Breast epithelium (tissue), 3 donors: ENCODE measurements around the gene TMC8.

Source experiments
- POLR2A ChIP-seq: fragments of 450-650 bp; IDR thresholded peaks from one replicate; pipeline ENCODE4 v1.6.1; 2016; ENCODE audit warnings: antibody characterized with exemption, mild to moderate bottlenecking, moderate library complexity
- TF ChIP-seq, protein P1 (sequence below), 3 donors: fragments of 450-650 bp; IDR thresholded peaks; one replicate each; pipeline ENCODE4 v1.5.1; 2016 to 2017; ENCODE audit warnings: antibody characterized with exemption in 3 of 3, mild to moderate bottlenecking in 3 of 3, moderate library complexity in 3 of 3

DNA sequence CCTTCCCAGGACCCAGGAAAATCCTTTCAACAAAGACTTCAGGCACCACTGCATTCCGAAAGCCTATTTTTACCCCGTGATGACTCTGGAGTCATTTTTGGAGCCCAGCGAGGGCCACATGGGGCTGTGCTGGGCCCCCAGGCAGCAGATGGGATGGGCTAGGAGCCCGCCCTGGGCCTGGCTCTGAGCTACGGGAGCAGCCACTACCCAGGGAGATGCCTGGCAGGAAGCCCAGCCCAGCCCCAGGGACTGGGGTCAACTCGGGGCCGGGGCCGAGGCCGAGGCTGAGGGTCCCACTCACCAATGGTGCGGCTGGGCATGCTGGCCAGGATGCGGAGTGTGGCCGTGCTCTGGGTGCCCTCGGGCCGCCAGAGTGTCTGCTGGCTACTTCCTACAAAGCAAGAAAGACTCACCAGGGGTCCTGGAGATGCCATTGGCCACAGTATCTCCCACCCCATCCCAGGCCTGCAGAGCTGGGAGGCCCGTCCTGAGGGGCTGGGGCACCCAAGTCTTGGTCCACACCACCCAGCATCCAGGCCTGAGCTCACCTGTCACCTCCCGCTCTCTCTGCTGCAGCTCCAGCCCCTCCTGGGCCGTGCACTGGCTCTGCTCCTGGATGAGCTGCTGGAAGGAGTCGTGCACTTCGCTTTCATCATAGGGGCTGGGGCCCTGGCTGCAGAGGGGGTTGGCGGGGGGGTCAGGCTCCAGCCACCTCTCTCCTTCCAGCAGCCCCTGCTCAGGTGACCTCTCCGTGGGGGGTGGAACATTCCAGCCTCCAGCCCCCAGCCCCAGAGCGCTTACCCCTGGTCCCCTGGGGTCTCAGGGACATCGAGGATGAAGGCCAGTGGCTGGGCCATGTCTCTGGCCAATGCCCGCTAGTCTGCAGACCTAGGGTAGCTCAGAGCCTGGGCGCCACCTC is 4.3 kb upstream of the TMC8 start:
- TF ChIP-seq, protein P1, sequence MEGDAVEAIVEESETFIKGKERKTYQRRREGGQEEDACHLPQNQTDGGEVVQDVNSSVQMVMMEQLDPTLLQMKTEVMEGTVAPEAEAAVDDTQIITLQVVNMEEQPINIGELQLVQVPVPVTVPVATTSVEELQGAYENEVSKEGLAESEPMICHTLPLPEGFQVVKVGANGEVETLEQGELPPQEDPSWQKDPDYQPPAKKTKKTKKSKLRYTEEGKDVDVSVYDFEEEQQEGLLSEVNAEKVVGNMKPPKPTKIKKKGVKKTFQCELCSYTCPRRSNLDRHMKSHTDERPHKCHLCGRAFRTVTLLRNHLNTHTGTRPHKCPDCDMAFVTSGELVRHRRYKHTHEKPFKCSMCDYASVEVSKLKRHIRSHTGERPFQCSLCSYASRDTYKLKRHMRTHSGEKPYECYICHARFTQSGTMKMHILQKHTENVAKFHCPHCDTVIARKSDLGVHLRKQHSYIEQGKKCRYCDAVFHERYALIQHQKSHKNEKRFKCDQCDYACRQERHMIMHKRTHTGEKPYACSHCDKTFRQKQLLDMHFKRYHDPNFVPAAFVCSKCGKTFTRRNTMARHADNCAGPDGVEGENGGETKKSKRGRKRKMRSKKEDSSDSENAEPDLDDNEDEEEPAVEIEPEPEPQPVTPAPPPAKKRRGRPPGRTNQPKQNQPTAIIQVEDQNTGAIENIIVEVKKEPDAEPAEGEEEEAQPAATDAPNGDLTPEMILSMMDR (IDR thresholded peaks at IDR 0.05) = no peak
- no peak for TF ChIP-seq POLR2A
